Kidney capillary endothelial cell (primary cell): ENCODE results near the gene CCS.
A peak's percentile ranks its signal among the peaks of the same experiment; 100 is the strongest.
"Not testable (repeated sequence)": the region's sequence is repeated elsewhere in the genome, so short reads cannot be mapped to it uniquely, and the experiment has no call there.

Experiments
- DNase-seq: peaks from one replicate; pipeline ENCODE4 v3.0.0-alpha.2; 2018; ENCODE audit warnings: low spot score

Gene CCS

DNA sequence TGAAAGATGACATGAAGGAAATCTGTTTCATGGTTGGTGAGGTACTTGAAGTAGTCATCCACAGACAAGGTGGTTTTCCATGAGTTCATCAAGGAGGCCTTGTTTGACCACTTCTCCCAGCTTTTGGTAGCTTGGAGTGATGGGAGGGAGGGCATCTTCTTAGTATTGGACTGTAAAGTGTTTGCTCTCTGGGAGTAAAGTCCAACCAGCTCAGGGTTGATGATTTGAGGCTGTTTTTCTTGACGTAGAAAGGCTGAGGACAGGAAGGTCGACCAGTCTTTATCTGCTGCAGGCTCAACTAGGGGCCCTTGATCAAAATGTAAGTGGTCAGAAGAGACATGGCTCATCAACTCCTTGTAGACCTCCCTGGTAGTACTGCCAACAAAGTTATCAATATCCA, 1.8 kb upstream of the CCS start:
- DNase-seq: no peak

DNA sequence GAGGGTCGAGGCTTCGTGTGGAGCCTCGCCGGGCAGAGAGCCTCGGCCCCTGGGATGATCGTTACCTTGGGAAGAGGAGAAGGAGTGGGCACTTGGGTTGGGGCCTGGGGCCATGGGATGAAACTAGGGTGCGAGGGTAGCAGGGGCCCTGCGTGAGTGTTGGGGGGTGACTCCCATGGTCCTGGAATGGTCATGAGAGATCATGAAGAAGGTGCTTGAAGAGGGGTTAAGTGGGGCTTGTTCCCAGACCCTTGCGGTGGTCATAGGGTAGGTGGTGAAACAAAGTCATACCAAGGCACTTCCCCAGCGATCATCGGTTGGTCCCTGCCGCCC, 284 bp downstream of the CCS start:
- no peak for DNase-seq

- no peak for DNase-seq
Observed at GRCh38 chr11:66593650-66594049, 665 bp downstream of the CCS start.

DNA sequence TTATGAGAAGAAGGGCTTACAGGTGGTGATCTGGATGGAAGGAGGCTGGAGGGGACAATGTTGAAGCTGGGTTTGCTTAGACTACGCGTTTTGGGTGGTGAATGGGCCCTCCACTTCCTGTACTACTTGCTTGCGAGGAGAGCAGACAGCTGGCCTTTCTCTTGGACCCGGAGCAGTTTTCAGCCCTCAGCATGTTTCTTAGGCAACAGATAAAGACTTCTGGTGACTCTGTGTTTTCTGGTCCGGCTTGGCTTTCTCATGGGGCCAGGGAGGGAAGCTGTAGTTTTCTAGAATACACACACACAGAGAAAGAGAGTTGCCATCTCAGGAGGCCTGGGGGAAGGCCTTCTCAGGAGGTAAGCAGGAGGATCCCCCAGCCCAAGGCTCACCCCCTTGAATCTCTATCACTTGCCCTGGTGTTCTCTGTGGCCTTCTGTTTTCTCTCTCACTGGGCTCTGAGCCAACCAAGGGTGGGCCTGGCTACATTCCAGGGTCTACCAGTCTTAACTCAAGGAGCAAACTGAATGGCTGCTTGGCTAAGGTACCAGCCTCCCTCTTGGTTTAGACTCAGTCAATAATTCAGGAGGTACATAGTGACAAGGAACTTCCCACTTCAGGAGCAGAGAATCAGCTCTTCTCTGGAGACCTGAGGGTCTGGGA, 2.4 kb downstream of the CCS start:
- no peak for DNase-seq

- no peak for DNase-seq
Observed at GRCh38 chr11:66598993-66599392, 6.0 kb downstream of the CCS start.

GRCh38 chr11:66600219-66600618, 7.2 kb downstream of the CCS start:
- DNase-seq: no peak

- DNase-seq: no peak
Observed at GRCh38 chr11:66600631-66601233, 7.7 kb downstream of the CCS start.

- DNase-seq: no peak
Observed at GRCh38 chr11:66603072-66603471, 10.1 kb downstream of the CCS start.

DNA sequence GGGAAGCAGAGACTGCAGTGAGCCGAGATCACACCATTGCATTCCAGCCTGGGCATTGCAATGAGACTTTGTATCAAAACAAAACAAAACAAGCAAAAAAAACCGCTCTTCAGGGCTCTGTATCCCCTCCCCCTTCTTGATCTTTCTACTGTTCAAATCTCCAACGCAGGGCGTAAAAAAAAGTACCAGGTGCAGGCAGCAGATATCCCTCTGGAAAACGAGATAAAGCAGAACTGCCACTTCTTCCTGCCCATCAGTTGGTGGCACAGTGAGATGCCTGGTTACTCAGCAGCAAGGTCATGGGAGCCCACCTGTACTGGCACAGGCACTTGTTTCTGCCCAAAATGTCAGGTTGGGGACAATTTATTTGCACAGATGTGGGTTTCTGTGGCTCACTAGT, 11.2 kb downstream of the CCS start:
- no peak for DNase-seq

- not testable (repeated sequence) for DNase-seq
Observed at GRCh38 chr11:66606608-66607007, 13.6 kb downstream of the CCS start.

- no peak for DNase-seq
Observed at GRCh38 chr11:66607126-66607834, 14.3 kb downstream of the CCS start.

DNA sequence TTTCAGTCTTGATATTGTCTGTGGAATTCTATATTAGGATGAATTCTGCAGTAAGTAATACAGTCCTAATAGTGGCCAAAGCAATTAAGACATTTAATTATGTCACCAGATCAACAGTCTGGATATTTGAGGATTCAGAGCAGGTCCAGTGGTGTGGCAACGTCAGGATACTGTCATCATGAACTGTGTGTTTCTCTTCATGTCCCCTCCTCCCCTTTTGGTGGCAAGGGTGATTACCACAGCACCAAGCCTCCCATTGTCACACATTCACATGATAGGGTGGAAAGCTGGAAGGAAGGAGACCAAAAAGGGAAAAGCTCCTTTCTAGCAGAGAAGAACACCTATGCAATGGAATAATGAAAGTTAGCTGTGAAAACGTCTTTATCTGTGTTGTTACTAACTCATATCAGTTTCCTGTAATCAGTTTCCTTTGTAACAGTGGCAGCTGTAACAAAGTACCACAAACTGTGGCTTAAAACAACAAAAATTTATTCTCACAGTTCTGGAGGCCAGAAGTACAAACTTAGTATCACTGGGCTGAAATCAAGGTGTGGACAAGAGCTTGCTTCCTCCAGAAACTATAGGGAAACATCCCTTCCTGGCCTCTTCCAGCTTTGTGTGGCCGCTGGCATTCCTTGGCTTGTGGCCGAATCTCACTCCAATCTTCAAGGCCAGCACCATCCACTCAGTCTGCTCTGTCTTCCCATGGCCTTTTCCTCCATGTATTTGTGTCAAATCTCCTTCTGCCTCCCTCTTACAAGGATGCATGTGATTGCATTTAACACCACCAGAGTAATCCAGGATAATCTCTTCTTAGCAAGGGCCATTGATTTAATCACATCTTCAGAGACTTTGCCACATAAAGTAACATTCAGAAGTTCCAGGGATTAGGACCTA, 17.0 kb downstream of the CCS start:
- no peak for DNase-seq

DNA sequence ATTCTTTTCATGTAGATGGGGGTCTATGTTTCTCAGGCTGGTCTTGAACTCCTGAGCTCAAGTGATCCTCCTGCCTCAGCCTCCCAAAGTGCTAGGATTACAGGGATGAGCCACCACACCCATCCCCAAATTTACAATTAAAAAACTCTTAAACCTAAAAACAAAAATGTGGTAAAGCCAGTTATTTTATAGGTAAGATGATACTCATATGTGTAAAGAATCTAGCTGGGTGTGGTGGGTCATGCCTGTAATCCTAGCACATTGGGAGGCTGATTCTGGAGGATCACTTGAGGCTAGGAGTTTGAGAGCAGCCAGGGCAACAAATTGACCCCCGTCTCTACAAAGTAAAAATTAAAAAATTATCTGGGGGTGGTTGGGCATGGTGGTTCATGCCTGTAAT, 19.5 kb downstream of the CCS start:
- DNase-seq: no peak

GRCh38 chr11:66614073-66614472, 21.1 kb downstream of the CCS start:
- no peak for DNase-seq

DNA sequence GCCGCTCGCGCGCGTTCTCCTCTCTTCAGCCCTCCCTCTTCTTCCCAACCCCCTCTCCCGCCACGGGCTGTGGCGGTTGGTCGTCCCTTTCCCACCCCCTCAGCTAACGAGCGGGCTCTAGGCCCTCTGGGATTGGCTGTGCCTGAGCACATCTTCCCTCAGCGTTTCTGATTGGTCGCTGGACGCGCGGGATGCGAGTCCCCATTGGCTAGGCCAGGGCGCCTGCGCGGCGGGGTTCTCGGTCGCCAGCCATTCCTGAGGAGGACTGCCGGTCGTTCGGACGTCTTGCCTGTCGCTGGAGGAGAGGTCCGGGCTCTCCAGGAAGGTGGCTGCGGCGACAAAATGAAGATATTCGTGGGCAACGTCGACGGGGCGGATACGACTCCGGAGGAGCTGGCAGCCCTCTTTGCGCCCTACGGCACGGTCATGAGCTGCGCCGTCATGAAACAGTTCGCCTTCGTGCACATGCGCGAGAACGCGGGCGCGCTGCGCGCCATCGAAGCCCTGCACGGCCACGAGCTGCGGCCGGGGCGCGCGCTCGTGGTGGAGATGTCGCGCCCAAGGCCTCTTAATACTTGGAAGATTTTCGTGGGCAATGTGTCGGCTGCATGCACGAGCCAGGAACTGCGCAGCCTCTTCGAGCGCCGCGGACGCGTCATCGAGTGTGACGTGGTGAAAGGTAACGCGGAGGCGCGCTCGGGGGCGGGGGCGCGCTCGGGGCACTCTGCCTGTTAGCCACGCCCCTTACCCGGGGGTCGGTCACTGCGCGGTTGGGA, 23.6 kb downstream of the CCS start, which contains the start of gene RBM14:
RBM14 (plus strand) TSS at position 252 of the 776 bp plus-strand sequence; CDS start at position 343, 91 bp downstream.
- peak; percentile 99 for DNase-seq

- DNase-seq: no peak
Observed at GRCh38 chr11:66617155-66617834, 24.3 kb downstream of the CCS start.

GRCh38 chr11:66619080-66619554, 26.1 kb downstream of the CCS start:
- DNase-seq: no peak

- DNase-seq: no peak
Observed at GRCh38 chr11:66624450-66624849, 31.5 kb downstream of the CCS start.

- DNase-seq: no peak
Observed at GRCh38 chr11:66625041-66625751, 32.2 kb downstream of the CCS start.

DNA sequence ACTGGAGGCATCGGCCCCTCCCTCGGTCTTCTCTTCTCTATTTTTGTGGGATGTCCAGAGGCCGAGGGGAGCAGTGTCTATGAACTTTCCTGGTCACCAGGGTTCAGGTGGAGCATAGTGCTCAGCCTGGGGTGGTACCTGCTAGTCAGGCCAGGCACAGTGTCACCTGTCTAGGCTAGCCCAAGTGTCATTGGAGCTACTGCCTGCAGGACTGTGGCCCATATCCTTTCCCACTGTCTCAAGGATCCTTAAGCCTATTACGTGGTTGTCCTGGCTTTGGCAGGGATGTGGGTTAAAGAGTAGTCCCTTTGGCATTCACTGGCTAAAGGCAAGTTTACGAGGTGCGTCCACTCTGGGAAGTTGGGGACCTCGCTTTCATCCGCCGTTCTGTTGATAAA, 32.8 kb downstream of the CCS start:
- DNase-seq: no peak
